Fibroblast of skin of left biceps (primary cell): ENCODE results near the gene GLG1.
A peak's percentile ranks its signal among the peaks of the same experiment; 100 is the strongest.

ENCODE experiments used
- DNase-seq, 2 experiments: peaks; one replicate each; pipeline ENCODE4 v3.0.0-alpha.2; 2013; ENCODE audit warnings: low read depth in 2 of 2

Gene GLG1

DNA sequence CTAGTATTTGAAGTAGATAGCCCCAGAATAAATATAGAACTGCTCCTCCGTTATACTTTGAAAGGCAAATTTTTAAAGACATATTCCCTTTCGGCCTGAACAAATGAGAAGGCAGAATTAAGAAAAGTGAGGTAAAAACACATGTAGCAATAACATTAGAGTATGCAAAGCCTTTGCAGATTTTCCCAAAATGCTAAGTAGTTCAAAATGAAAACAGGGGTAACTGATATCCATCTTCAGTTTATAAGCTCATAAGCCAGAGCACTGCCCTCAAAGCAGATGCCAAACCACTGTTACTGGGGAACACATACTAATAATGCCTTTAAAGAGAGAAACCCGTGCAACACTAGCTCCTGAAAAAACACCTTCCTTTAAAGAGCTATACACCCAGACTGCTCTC is 134.4 kb downstream of the GLG1 start:
- no peak for DNase-seq

DNA sequence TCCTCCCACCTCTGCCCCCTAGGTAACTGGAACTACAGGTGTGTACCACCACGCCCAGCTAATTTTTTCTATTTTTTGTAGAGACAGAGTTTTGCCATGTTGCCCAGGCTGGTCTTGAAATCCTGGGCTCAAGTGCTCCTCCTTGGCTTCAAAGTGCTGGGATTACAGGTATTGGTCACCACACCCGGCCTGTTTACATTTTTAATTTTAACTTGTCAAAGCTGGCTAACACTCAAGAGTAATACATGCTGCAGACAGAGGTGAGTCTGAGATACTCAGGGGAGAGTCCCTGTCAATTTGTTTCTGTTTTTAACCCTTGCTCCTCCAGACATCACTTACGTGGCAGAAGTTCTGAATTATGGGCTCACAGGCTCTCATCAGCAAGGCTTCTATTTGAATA is 134.9 kb downstream of the GLG1 start:
- DNase-seq: no peak

DNA sequence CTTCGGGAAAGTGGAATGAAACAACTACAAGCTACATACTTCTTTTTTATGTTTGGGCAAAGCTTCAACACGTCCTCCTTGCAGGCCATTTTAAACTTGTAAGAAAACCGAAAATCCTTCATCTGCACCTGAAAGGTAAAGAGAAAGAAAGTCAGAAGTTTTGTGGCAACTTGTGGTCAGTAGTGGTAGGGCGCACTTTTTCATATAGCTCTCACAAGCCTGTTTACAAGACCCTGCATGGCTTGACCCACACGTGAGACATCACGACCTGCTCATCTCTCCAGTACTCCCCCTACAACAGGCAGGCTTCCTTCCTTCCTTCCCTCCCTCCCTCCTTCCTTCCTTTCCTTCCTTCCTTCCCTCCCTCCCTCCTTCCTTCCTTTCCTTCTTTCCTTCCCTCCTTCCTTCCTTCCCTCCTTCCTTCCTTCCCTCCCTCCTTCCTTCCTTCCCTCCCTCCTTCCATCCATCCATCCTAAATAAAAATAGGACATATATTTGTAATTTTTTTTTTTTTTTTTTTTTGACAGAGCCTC is 136.9 kb downstream of the GLG1 start:
- no peak for DNase-seq

DNA sequence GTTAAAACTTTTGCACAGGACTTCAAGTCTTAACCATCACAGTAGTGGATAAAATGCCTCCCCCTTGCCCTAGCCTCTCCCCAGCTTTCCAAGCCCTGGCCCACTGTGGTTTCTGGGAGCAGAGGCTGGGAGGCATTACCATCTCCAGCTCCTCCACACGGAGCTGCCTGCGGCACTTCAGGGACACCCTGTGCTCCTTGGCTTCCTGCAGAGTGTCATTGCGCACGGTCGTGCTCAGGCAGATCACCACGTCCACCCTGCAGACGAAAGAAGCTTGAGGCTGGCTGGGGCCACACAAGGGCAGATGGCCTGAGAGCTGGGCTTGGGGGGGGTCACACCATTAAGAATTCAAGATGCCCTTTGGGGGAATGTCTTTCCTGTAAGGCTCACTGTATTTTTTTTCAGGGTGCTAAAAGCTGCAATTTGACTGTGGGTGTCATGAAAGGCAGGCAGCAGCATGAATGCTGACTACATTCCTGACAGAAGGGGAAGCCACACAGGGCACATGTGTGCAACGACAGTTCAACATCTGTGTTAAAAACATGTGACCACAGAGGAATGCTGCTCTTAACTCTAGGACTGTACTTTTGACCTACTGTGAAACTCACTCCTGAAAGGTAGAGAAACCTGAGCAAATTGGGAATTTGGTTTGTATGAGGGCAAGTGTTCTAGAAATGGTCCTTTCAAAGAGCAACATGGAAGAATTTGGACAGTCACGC is 137.9 kb downstream of the GLG1 start:
- DNase-seq: no peak

DNA sequence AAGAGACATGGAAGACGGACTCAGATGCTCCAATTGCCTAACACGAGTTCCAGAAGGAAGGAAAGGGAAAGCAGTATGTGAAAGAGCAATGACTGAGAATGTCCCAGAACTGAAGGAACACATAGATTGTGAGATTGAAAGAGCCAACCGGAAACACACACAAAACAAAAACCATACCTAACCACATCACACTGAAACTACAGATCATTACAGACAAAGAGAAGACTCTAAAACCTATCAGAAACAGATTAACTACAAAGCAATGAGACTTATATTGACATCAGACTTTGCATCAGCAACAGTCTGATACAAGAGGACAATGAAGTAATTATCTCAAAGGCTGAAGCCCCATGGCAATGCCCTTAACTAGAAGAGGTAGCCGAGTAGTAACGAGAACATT is 140.0 kb downstream of the GLG1 start:
- no peak for DNase-seq

DNA sequence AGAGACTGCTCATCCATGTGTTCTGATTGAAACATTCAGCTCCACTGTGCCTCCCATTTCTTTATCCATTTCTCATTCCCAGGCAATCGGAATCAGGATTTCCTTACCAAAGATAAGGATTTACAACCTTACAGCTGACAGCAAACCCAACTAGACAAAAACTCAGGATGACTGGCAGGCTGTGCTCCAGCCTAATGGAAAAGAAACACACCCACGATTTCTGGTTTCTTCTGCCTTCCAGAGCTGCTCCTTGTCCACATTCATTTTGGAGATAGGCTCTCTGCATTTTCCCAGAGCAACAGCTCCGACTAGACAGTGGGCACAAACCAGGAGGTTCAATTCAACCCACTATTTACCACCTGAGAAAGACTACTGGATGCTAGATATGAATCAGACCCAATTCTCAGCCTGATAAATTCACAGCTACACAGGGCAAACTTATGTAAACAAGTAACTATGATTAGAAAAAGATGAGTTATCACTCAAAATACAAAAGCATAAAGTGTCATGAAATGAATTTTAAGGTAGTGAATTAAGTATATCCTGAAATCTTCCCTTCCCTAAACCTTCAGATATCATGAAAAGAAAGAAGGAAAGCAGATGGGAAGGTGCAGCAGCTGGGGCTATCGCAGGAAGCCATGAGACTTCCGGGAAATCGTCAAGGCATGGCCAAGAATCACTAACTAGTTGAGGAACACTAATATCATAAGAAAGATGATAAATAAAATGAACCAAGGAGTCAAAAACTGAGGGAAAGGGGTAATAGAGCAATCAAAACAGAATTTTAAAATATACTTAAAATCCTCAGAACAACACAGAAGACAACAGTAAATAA is 140.8 kb downstream of the GLG1 start:
- DNase-seq: no peak

DNA sequence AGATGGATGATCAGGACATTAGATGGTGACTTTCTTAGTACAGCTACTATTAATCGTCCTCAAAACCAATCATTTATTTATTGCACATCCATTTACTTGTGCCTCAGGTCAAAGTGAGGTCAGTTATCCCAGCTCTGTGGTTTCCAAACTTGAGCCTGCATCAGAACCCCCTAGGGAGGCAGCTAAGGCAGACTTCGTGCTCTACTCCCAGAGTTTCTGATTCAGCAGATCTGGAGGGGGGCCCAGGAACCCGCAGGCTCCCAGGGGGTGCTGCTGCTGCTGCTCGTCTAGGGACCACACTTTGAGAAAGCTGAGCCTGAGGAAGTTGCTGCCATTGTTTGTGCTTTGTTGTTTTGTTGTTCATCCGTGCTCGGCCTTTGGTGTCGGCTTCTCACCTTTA is 141.6 kb downstream of the GLG1 start:
- no peak for DNase-seq

DNA sequence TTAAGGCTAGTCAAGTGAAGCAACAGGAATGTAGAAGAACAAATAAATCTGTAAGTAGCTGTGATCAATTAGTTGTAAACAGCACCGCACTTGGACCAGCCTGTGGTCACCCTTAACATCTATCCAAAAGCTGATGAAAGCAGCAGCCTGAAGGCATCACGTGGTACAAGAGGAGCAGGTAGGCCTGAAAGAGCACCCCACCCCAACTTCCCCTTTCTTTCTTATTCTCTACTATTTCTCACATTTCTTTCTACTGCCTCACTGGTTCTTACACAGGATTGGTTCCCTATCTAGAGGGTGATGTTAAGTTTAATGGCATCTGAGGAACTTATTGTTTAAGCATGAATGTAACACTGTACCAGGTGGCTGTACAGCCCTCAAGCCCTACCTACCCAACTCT is 143.0 kb downstream of the GLG1 start:
- DNase-seq: no peak

DNA sequence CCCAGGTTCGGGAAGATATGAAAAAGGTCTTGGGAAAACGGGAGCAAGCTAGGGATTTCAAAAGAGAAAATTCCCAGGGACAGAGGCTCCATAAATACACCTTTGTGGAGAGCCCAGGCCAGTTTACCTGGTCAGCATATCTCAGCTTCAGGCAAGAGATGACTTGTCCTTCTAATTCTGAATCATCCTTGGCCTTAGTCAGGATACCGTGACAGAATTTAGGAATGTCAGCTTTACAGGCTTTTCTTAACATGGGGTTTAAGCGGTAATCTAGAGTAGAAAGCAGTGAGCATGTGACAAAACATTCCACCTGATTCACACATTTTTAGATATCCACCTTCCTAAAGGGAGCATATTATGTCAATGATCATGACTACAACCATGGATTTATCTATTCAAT is 144.6 kb downstream of the GLG1 start:
- DNase-seq: no peak

DNA sequence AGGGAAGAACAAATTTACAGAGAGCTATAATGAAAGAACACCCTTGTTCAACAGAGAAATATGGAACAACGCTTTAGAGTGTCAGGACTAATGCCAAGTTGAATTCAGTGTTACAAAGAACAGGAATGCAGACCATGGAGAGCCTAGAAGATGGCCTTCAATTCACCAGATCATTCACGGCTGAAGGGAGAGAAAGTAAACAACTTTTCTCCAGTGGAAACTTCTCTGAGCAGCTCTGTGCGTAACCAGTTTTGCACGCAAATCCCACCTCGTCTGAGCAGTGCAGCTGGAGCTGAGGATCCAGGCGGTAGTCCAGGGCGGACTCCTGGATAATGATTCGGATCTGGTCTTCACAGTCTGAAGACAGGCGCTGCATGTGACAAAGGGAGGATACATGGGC is 145.1 kb downstream of the GLG1 start:
- no peak for DNase-seq

DNA sequence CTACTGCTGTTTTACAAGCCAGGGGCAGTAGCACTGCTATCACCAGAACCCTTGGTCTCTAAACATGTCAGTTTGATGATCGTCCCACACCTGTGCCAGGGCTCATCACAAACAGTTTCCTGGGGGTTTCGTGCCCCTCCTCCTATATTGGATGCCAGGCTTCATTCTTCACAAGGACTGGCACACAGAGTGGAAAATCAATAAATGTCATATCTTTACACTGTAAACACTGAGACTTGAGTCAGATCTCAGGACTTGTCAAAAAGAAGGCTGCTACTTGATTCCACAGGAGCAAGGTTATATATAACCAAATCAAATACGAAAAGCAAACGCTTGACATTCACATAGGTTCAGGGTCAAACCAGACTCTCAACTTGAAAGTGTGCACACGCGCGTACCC is 146.4 kb downstream of the GLG1 start:
- DNase-seq: no peak

DNA sequence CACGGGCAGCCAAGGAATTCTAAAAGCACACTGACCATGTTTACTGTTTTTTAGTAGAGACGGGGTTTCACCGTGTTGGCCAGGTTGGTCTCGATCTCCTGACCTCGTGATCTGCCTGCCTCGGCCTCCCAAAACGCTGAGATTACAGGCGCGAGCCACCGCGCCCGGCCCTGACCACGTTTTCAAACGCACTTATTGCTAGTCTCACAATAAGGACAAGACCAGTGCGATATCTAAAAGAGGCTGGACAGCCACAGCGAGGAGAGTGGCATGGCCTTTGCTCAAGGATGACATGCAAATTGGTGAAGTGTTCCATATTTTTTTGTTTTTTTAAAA is 150.7 kb downstream of the GLG1 start:
- no peak for DNase-seq

DNA sequence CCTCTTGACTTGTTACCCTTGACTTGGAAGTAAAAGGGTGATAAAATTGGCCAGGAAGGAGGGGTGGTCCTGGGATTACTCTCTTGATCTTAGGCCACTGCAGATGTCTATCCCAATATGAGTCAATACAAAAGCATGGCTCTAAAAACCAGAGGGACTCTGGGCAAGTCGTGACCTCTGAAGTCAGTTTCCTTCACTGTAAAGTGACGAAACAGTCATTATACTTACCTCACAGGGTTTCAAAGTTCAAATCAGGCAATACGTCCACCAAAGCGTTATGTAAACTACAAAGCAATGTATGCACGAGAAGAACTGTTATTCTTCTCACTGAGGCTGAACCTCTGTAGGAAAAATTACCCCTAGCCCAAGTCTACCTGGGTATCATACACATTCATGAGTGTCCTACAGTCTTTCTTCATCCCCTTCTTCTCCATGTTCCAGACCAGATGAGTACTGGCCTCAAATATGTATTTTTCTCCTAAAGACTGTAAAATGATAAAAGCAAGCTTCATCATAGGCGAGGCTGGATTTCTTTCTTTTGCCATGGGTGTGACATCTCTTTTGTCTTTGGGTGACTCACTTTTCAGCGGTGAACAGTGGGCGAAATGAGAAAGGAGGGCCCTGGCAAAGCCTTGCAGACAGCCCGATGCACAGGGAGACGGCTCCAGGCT is 151.2 kb downstream of the GLG1 start:
- no peak for DNase-seq

DNA sequence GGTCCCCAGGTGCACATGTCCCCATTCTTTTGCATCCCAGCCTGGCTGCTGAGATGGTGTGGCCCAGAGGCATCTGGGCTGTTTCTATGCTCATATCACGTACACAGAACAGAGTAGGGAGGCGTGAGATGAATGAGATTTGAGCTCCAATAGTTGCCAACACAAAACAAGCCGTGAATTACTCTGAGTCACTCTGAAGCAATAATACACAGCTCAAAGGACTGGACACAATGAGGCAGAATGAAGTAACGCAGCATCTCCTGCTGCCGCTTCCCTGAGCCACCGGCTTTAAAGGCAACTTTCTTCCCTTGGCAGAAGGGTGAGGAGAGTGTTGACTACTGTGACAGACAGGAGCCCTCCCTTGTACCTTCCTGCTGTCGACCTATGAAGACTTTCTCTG is 151.7 kb downstream of the GLG1 start:
- DNase-seq: no peak

DNA sequence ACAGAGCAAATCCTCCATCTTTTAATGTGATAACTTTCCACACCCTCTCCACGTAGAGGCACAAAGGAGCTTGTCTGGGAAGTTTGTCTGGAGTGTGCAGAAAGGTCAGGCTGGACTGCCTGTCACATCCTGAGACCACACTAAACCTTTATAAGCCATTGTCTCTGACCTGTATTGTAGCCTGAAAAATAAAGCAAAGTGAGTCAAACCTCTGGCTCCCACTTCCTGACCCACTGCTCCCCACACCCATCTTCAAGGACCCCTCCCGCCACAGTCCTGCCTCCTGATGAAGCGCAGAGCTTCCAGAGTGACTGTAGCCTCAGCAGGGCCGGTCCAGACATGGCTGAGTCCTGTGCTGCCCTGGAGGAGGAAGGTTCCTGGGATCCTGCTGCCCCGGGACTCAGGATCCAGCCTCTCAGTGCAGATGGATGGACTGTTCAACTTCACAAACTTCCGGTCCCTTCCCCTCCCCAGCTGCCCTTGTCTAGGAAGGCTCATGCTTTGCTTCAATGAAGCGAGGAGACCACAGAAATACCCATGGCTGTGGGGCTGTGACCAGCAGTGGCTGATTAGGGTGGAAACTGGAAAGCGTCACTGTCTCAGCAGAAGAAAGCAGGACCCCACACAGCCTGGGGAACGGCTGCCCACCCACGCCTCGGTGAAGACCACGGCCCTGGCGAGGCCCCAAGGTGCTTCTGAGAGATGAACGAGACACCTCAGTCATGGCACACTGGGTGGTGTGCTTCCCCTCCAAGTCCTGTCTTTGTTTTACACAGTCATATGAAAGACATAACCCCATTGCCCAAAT is 154.8 kb downstream of the GLG1 start:
- DNase-seq: no peak

DNA sequence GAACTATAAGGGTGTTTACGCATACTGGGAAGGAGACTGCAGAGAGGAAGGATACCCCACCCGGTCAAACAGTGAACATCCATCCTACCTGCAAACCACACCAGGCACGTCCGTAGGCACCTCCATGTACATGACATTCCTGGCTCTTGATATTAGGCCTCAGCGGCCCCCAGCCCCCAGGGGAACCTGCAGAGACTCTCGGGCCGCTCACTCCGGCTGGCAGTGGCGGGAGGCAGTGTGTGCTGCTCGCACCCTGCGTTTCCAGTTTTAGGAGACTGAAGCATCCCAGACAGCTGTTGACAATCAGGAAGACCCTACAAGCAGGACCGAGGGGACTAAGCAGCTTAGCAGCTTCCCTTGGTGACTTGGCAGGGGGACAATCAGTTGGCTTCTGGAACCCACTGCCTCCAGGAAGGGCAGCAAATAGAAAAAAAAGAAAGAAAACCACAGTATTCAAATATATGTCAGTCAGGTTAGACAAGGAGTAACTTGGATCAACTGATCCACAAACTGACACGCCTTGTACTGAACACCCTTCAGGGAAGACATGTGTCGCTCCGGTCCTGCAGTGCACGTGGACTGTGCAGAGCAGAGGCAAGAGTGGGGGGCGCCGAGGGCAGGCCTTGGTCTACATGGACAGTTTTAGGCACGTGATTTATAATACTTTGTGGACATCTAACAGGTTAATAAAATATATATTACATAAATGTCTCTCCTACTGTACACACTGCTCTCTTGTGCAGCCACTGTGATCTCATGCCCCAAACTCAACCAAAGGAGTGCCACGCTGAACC is 155.8 kb downstream of the GLG1 start:
- DNase-seq: no peak

DNA sequence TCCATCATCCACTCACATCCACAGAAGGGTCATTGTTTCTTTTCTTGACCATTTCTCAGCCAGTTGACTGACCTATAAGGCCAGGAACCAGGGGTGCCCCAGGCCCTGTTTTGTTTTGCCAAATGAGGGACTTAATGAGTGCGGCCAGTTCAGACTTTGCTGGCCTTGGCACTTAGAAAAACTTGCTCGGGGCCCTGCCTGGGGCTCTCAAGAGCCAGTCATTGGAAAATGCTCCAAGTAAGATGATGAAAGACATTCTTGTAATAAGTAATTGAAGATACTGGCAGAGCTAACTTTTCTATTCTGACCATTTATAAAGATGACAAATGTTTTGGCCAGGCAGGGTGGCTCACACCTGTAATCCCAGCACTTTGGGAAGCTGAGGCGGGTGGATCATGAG is 156.7 kb downstream of the GLG1 start:
- no peak for DNase-seq

DNA sequence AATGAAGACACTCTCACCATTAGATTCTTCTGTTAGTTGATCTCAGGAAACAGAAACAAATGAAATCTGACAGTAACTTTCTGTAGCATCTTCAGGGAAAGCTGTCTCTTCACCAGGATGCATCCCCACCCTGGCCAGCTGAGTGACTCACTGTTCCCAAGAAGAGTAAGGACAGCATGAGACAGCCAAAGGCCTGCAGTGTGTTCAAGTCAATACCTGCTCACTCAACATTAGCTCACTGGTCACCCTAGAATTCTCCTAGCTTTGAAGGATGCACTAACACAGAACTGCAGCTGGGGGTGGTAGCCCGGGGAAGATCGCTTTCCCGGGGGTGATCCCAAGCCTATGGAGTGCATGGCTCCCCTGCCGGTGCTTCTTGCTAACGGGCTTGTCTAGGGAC is 157.4 kb downstream of the GLG1 start:
- DNase-seq: no peak

DNA sequence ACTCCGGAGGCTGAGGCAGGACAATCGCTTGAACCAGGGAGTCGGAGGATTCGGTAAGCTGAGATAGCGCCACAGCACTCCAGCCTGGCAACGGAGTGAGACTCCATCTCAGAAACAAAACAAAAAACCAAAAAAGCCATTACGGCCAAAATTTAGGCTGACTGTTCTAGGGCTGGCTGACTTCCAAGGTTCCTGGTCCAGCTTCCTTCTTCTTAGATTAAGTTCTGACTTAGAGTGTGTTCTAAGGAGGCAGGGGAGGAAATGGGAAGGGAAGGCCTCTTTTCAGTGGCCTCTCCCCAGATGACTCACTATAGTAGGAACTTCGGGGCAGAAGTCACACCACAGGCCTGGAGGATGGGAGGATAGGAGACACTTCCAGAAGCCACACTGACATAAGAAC is 157.9 kb downstream of the GLG1 start:
- peak; percentile 59 to 64 for DNase-seq

DNA sequence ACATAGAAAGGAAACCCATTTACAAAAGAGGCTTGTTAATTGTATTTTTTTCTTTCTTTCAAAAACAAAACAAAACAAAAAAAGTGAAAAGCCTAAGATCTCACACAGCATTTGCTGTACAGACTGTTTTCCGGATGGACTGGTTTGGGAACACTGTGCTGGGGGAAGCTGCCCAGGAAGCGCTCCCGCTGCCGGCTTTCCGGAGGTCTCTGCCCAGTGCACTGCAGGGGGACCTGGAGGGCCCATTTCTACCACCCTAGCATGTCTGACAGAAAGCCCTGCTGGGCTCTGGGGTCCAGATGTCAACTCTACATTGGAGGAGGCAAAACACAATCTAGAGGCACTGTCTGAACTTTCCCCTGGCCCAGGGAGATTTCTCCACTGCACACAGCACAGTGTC is 159.3 kb downstream of the GLG1 start:
- DNase-seq: no peak

DNA sequence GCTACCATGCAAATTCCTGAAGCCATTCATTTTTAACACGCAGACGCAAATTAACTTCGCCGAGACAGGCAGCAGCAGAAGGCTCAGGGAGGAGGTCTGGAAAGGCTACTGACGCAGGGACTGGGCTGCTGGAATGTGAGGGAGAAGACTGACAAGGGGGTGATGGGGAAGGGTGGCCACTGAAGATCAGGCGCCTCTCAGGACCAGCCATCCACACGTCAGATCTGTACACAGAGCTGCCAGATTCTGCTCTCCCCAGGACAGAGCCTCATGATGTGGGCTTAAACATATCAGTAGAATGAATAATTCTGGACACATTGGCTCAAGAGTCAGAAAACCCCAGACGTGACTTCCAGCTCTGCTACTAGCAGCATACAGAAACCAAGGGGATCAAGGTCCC is 160.0 kb downstream of the GLG1 start:
- DNase-seq: no peak
